Neural crest cell (in vitro differentiated cells): ENCODE data around the gene TBX4. TPM values are rescaled to one million over a fixed set of nuclear protein-coding genes. Genes with fewer than 3 reads are reported as not detected.

Source experiments
- DNase-seq: peaks from one replicate; pipeline ENCODE4 v3.0.0; 2021; ENCODE audit warnings: low read depth, mixed read lengths, low spot score
- H3K27ac Mint-ChIP-seq: one replicate; pipeline ENCODE4 v1.8.0; 2021; ENCODE audit warnings: mild to moderate bottlenecking, mixed read lengths; ENCODE audit not compliant: unreplicated experiment
- H3K27me3 Mint-ChIP-seq: 2 replicates; pipeline ENCODE4 v1.8.0; 2021; ENCODE audit warnings: low read depth, mild to moderate bottlenecking, mixed read lengths
- H3K36me3 Mint-ChIP-seq: 2 replicates; pipeline ENCODE4 v1.8.0; 2021; ENCODE audit warnings: low read depth, mild to moderate bottlenecking, mixed read lengths
- H3K4me1 Mint-ChIP-seq: 2 replicates; pipeline ENCODE4 v1.8.0; 2021; ENCODE audit warnings: mixed read lengths
- H3K4me3 Mint-ChIP-seq: one replicate; pipeline ENCODE4 v1.8.0; 2021; ENCODE audit warnings: mild to moderate bottlenecking, mixed read lengths
- H3K9me3 Mint-ChIP-seq: 2 replicates; pipeline ENCODE4 v1.8.0; 2021; ENCODE audit warnings: mixed read lengths
- CTCF ChIP-seq: fragments of 200-600 bp; sonication (generic); conservative IDR thresholded peaks from 2 replicates; pipeline ENCODE4 v1.5.0; 2021; ENCODE audit warnings: antibody characterized with exemption, mild to moderate bottlenecking
- total RNA-seq: library from RNA; stranded (reverse); gene quantifications from 2 replicates; pipeline ENCODE4 v1.2.1, GENCODE V29; 2021

Gene TBX4
- total RNA-seq, 1 donor from 2014 or later: not detected

- Mint-ChIP-seq H3K4me3 (no peak overlapping the region), H3K9me3 (no peaks in the 10 kb centered on the region), H3K27me3 (peaks cover 5% of the 10 kb centered on the region), H3K4me1 (no peaks in the 10 kb centered on the region), H3K27ac (no peak overlapping the region), H3K36me3 (no peaks in the 10 kb centered on the region)
- DNase-seq: no peak
- TF ChIP-seq CTCF: no peak
These were observed 23.5 kb downstream of the TBX4 start for GRCh38 chr17:61475726-61476125.

GRCh38 chr17:61476476-61477203, 24.4 kb downstream of the TBX4 start:
- Mint-ChIP-seq H3K27me3 (peaks cover 5% of the 10 kb centered on the region), H3K36me3 (no peaks in the 10 kb centered on the region), H3K27ac (no peak overlapping the region), H3K4me1 (no peaks in the 10 kb centered on the region), H3K9me3 (no peaks in the 10 kb centered on the region), H3K4me3 (no peak overlapping the region)
- no peak for TF ChIP-seq CTCF
- no peak for DNase-seq

GRCh38 chr17:61477204-61477834, 25.1 kb downstream of the TBX4 start:
- no peak overlapping the region for H3K27ac Mint-ChIP-seq
- DNase-seq: no peak
- TF ChIP-seq CTCF: no peak
- peaks cover 5% of the 10 kb centered on the region for H3K27me3 Mint-ChIP-seq
- no peaks in the 10 kb centered on the region for H3K36me3 Mint-ChIP-seq
- H3K4me3 Mint-ChIP-seq: no peak overlapping the region
- H3K4me1 Mint-ChIP-seq: no peaks in the 10 kb centered on the region
- H3K9me3 Mint-ChIP-seq: no peaks in the 10 kb centered on the region

GRCh38 chr17:61478026-61478789, 26.0 kb downstream of the TBX4 start:
- Mint-ChIP-seq H3K36me3 (no peaks in the 10 kb centered on the region), H3K9me3 (no peaks in the 10 kb centered on the region), H3K4me3 (no peak overlapping the region), H3K4me1 (no peaks in the 10 kb centered on the region), H3K27ac (no peak overlapping the region), H3K27me3 (peaks cover 2% of the 10 kb centered on the region)
- no peak for TF ChIP-seq CTCF
- no peak for DNase-seq

- H3K27me3 Mint-ChIP-seq: peaks cover 2% of the 10 kb centered on the region
- no peaks in the 10 kb centered on the region for H3K9me3 Mint-ChIP-seq
- DNase-seq: no peak
These were observed 26.7 kb downstream of the TBX4 start for GRCh38 chr17:61478790-61479492.

More at GRCh38 chr17:61478790-61479492, 26.7 kb downstream of the TBX4 start:
- Mint-ChIP-seq H3K4me1 (peaks cover 7% of the 10 kb centered on the region), H3K4me3 (no peak overlapping the region), H3K36me3 (no peaks in the 10 kb centered on the region), H3K27ac (no peak overlapping the region)
- no peak for TF ChIP-seq CTCF
